ENCODE data around the gene IRF7. TPM values are rescaled to one million over a fixed set of nuclear protein-coding genes. Genes with fewer than 3 reads are reported as not detected.

The IRF7 gene
- total and polyA plus RNA-seq, 11 donors = 5.5 to 30.6 (median 14.9) TPM

DNA sequence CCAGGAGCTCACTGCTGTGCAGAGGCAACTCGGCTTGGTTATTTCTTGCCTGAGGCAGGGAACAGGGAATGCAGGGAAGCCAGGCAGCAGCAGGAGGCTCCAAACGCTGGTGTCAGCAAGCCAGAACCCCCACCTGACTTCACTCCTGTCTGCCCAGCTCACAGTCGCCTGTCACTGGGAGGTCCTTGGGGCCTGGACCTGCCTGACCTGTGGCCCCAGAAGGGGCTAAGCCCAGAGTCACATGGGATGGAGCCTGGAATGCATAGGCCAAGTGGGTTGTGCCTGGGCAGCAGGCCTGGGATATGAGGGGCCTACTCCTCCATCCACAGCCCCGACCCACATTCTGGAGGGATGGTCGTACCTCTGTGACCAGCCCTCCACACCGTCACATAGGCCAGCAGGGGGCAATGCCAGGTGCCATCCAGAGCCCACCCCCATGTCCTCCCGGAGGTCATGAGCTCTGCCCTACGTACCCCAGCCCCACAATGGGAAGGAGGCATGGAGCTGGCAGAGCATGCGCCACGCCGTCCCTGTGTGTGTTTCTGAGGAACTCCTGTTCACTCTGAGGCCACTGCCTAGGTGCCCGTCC lies 49.7 kb downstream of the IRF7 start:
- intact Hi-C loops (cut with DNase I) = loop anchor here in 1 of 10 donors (5.0 kb wide), 1 partner anchor 131 kb away; the partner anchor contains the start of genes DEAF1 and TMEM80
- 83 to 96% (median 85%) methylated on average over 5 to 12 of the region's 12 CpGs for WGBS, 4 donors

GRCh38 chr11:563812-564578 lies 51.8 kb downstream of the IRF7 start:
- no peak for TF ChIP-seq POLR2A (IDR thresholded peaks at IDR 0.05)
- Histone ChIP-seq H3K27ac (no peak overlapping the region), H3K4me3 (no peak overlapping the region), H3K36me3 (no peaks in the 10 kb centered on the region), H3K27me3 (peaks cover 0 to 8% (median 4%) of the 10 kb centered on the region in 9 donors), H3K4me1 (peaks cover 0 to 40% (median 17%) of the 10 kb centered on the region in 12 donors), H3K9me3 (no peaks in the 10 kb centered on the region)
- ATAC-seq = no peak
- WGBS, 4 donors = 88 to 89% (median 89%) methylated on average over 8 to 12 of the region's 12 CpGs
- intact Hi-C loops (cut with DNase I) = no loop called here
- peak in 1 of 5 donors; percentile 54 for DNase-seq

More for the DNA sequence above, 49.7 kb downstream of the IRF7 start:
- Histone ChIP-seq H3K27me3 (no peaks in the 10 kb centered on the region), H3K4me1 (peaks cover 0 to 39% (median 20%) of the 10 kb centered on the region in 12 donors), H3K36me3 (no peaks in the 10 kb centered on the region), H3K4me3 (no peak overlapping the region), H3K27ac (no peak overlapping the region), H3K9me3 (no peaks in the 10 kb centered on the region)
- no peak for DNase-seq
- TF ChIP-seq CTCF (IDR thresholded peaks at IDR 0.05) (no peak), POLR2A (IDR thresholded peaks at IDR 0.05) (no peak)
- no peak for ATAC-seq

GRCh38 chr11:563066-563811 lies 52.5 kb downstream of the IRF7 start:
- ATAC-seq (no peak), DNase-seq (peak in 1 of 5 donors; percentile 18)
- Histone ChIP-seq H3K36me3 (no peaks in the 10 kb centered on the region), H3K27me3 (peaks cover 0 to 15% (median 10%) of the 10 kb centered on the region in 9 donors), H3K4me1 (peaks cover 0 to 38% (median 16%) of the 10 kb centered on the region in 12 donors), H3K4me3 (no peak overlapping the region), H3K27ac (no peak overlapping the region), H3K9me3 (no peaks in the 10 kb centered on the region)
- no peak for TF ChIP-seq CTCF (IDR thresholded peaks at IDR 0.05)
- no peak for TF ChIP-seq POLR2A (IDR thresholded peaks at IDR 0.05)
- intact Hi-C loops (cut with DNase I) = no loop called here
- 81 to 94% (median 92%) methylated on average over 11 to 18 of the region's 18 CpGs for WGBS, 4 donors

MicroRNA genes within 50 kb of the gene (microRNA counts, 767-probe panel; counts per million panel counts)
- 71.6 to 1,525 counts per million in 2 donors for microRNA hsa-miR-210

Small RNAs within 50 kb of the gene (microRNA-seq; reads per million reads assigned to microRNA genes)
- gene MIR210 = 142 to 377 (median 269) reads per million in 4 donors

Other genes starting within 250 kb of the IRF7 start
- gene B4GALNT4, start 246.5 kb downstream of the IRF7 start, total RNA-seq = 1 to 10 TPM in 2 of 9 donors, under 1 TPM in 5, not detected in 2; 0.28 to 1.9 (median 0.67) TPM
- under 1 TPM; 0.68 to 0.91 TPM for gene B4GALNT4, start 246.5 kb downstream of the IRF7 start, polyA plus RNA-seq
- gene PKP3, start 221.7 kb downstream of the IRF7 start, total RNA-seq = 1 to 10 TPM in 5 of 9 donors, under 1 TPM in 4; 0.15 to 2.0 (median 1.0) TPM
- gene PKP3, start 221.7 kb downstream of the IRF7 start, polyA plus RNA-seq = under 1 TPM; 0.17 to 0.34 TPM
- gene SIGIRR, start 201.0 kb downstream of the IRF7 start, total RNA-seq = 10 to 100 TPM; 22.6 to 65.6 (median 30.4) TPM
- gene SIGIRR, start 201.0 kb downstream of the IRF7 start, polyA plus RNA-seq = 100 to 1,000 TPM in 1 of 2 donors, 10 to 100 TPM in 1; 41.2 to 105 TPM
- 1 to 10 TPM in 2 of 9 donors, under 1 TPM in 1, not detected in 6; 0.21 to 3.1 (median 2.7) TPM for gene ANO9, start 173.9 kb downstream of the IRF7 start, total RNA-seq
- gene ANO9, start 173.9 kb downstream of the IRF7 start, polyA plus RNA-seq = under 1 TPM; 0.07 to 0.19 TPM
- gene PTDSS2, start 165.7 kb downstream of the IRF7 start, total RNA-seq = 10 to 100 TPM; 20.3 to 43.0 (median 25.7) TPM
- 10 to 100 TPM; 33.1 to 36.2 TPM for gene PTDSS2, start 165.7 kb downstream of the IRF7 start, polyA plus RNA-seq
- 100 to 1,000 TPM; 132 to 247 (median 158) TPM for gene RNH1, start 108.7 kb downstream of the IRF7 start, total RNA-seq
- gene RNH1, start 108.7 kb downstream of the IRF7 start, polyA plus RNA-seq = 100 to 1,000 TPM in 1 of 2 donors, 10 to 100 TPM in 1; 58.2 to 207 TPM
- 10 to 100 TPM; 44.0 to 65.4 (median 55.6) TPM for gene HRAS, start 80.4 kb downstream of the IRF7 start, total RNA-seq
- 10 to 100 TPM; 83.3 to 99.3 TPM for gene HRAS, start 80.4 kb downstream of the IRF7 start, polyA plus RNA-seq
- under 1 TPM in 7 of 9 donors, not detected in 2; 0.07 to 0.35 (median 0.20) TPM for gene LRRC56, start 78.4 kb downstream of the IRF7 start, total RNA-seq
- gene LRRC56, start 78.4 kb downstream of the IRF7 start, polyA plus RNA-seq = under 1 TPM; 0.19 to 0.30 TPM
- 1 to 10 TPM in 2 of 9 donors, under 1 TPM in 5, not detected in 2; 0.10 to 1.6 (median 0.36) TPM for gene LMNTD2, start 55.2 kb downstream of the IRF7 start, total RNA-seq
- gene LMNTD2, start 55.2 kb downstream of the IRF7 start, polyA plus RNA-seq = under 1 TPM; 0.32 to 0.53 TPM
- gene RASSF7, start 55.0 kb downstream of the IRF7 start, total RNA-seq = 10 to 100 TPM in 1 of 9 donors, 1 to 10 TPM in 8; 1.1 to 15.5 (median 3.3) TPM
- gene RASSF7, start 55.0 kb downstream of the IRF7 start, polyA plus RNA-seq = 10 to 100 TPM in 1 of 2 donors, 1 to 10 TPM in 1; 5.7 to 12.5 TPM
- 10 to 100 TPM; 11.6 to 21.3 (median 18.3) TPM for gene PHRF1, start 39.5 kb downstream of the IRF7 start, total RNA-seq
- 10 to 100 TPM; 16.1 to 18.1 TPM for gene PHRF1, start 39.5 kb downstream of the IRF7 start, polyA plus RNA-seq
- not detected for gene CDHR5, start 9.0 kb upstream of the IRF7 start, total RNA-seq
- gene CDHR5, start 9.0 kb upstream of the IRF7 start, polyA plus RNA-seq = under 1 TPM in 1 of 2 donors, not detected in 1; 0.07 TPM
- gene SCT, start 11.2 kb upstream of the IRF7 start, total RNA-seq = under 1 TPM in 1 of 9 donors, not detected in 8; 0.81 TPM
- gene SCT, start 11.2 kb upstream of the IRF7 start, polyA plus RNA-seq = not detected
- gene DRD4, start 21.3 kb upstream of the IRF7 start, total RNA-seq = 1 to 10 TPM in 1 of 9 donors, under 1 TPM in 5, not detected in 3; 0.20 to 1.0 (median 0.48) TPM
- under 1 TPM in 1 of 2 donors, not detected in 1; 0.07 TPM for gene DRD4, start 21.3 kb upstream of the IRF7 start, polyA plus RNA-seq
- gene DEAF1, start 79.3 kb upstream of the IRF7 start, total RNA-seq = 10 to 100 TPM; 11.8 to 25.6 (median 15.1) TPM
- 10 to 100 TPM; 14.3 to 17.8 TPM for gene DEAF1, start 79.3 kb upstream of the IRF7 start, polyA plus RNA-seq
- gene TMEM80, start 79.9 kb upstream of the IRF7 start, total RNA-seq = 10 to 100 TPM in 7 of 9 donors, 1 to 10 TPM in 2; 8.9 to 18.2 (median 15.0) TPM
- 10 to 100 TPM in 1 of 2 donors, 1 to 10 TPM in 1; 8.0 to 14.9 TPM for gene TMEM80, start 79.9 kb upstream of the IRF7 start, polyA plus RNA-seq
- 10 to 100 TPM in 1 of 9 donors, 1 to 10 TPM in 7, under 1 TPM in 1; 0.72 to 15.5 (median 1.5) TPM for gene EPS8L2, start 90.3 kb upstream of the IRF7 start, total RNA-seq
- gene EPS8L2, start 90.3 kb upstream of the IRF7 start, polyA plus RNA-seq = 1 to 10 TPM; 1.5 to 2.6 TPM
- 100 to 1,000 TPM in 5 of 9 donors, 10 to 100 TPM in 4; 80.5 to 145 (median 105) TPM for gene TALDO1, start 131.5 kb upstream of the IRF7 start, total RNA-seq
- gene TALDO1, start 131.5 kb upstream of the IRF7 start, polyA plus RNA-seq = 100 to 1,000 TPM in 1 of 2 donors, 10 to 100 TPM in 1; 66.9 to 123 TPM
- 10 to 100 TPM; 13.4 to 30.8 (median 21.5) TPM for gene GATD1, start 161.5 kb upstream of the IRF7 start, total RNA-seq
- 10 to 100 TPM; 20.4 to 20.5 TPM for gene GATD1, start 161.5 kb upstream of the IRF7 start, polyA plus RNA-seq
- gene CEND1, start 174.1 kb upstream of the IRF7 start, total RNA-seq = 1 to 10 TPM in 1 of 9 donors, under 1 TPM in 6, not detected in 2; 0.25 to 1.1 (median 0.37) TPM
- gene CEND1, start 174.1 kb upstream of the IRF7 start, polyA plus RNA-seq = under 1 TPM; 0.46 to 0.50 TPM
- gene SLC25A22, start 182.3 kb upstream of the IRF7 start, total RNA-seq = 10 to 100 TPM in 1 of 9 donors, 1 to 10 TPM in 8; 2.1 to 12.8 (median 4.4) TPM
- 10 to 100 TPM in 1 of 2 donors, 1 to 10 TPM in 1; 2.6 to 12.7 TPM for gene SLC25A22, start 182.3 kb upstream of the IRF7 start, polyA plus RNA-seq
- 10 to 100 TPM in 1 of 9 donors, 1 to 10 TPM in 8; 4.9 to 11.2 (median 6.6) TPM for gene PIDD1, start 189.3 kb upstream of the IRF7 start, total RNA-seq
- 10 to 100 TPM in 1 of 2 donors, 1 to 10 TPM in 1; 5.5 to 11.8 TPM for gene PIDD1, start 189.3 kb upstream of the IRF7 start, polyA plus RNA-seq
- 1,000 to 10,000 TPM in 3 of 9 donors, 100 to 1,000 TPM in 6; 236 to 1,207 (median 933) TPM for gene RPLP2, start 194.0 kb upstream of the IRF7 start, total RNA-seq
- gene RPLP2, start 194.0 kb upstream of the IRF7 start, polyA plus RNA-seq = 1,000 to 10,000 TPM in 1 of 2 donors, 100 to 1,000 TPM in 1; 998 to 1,652 TPM
- gene PNPLA2, start 203.0 kb upstream of the IRF7 start, total RNA-seq = 100 to 1,000 TPM; 141 to 348 (median 232) TPM
- gene PNPLA2, start 203.0 kb upstream of the IRF7 start, polyA plus RNA-seq = 100 to 1,000 TPM; 112 to 133 TPM
- gene CRACR2B, start 212.0 kb upstream of the IRF7 start, total RNA-seq = 10 to 100 TPM; 13.3 to 22.4 (median 17.7) TPM
- gene CRACR2B, start 212.0 kb upstream of the IRF7 start, polyA plus RNA-seq = 10 to 100 TPM in 1 of 2 donors, 1 to 10 TPM in 1; 8.8 to 43.5 TPM
- 100 to 1,000 TPM; 323 to 682 (median 454) TPM for gene CD151, start 217.0 kb upstream of the IRF7 start, total RNA-seq
- gene CD151, start 217.0 kb upstream of the IRF7 start, polyA plus RNA-seq = 100 to 1,000 TPM; 560 to 817 TPM
- gene POLR2L, start 226.6 kb upstream of the IRF7 start, total RNA-seq = 100 to 1,000 TPM in 8 of 9 donors, 10 to 100 TPM in 1; 74.4 to 267 (median 207) TPM
- gene POLR2L, start 226.6 kb upstream of the IRF7 start, polyA plus RNA-seq = 100 to 1,000 TPM; 217 to 227 TPM
- gene TSPAN4, start 226.9 kb upstream of the IRF7 start, total RNA-seq = 10 to 100 TPM; 22.7 to 93.0 (median 31.3) TPM
- 10 to 100 TPM; 31.2 to 52.5 TPM for gene TSPAN4, start 226.9 kb upstream of the IRF7 start, polyA plus RNA-seq

All from heart left ventricle (tissue), 16 donors.